B cell (primary cell): ENCODE data around the gene SLC30A2. TPM values are rescaled to one million over a fixed set of nuclear protein-coding genes. Genes with fewer than 3 reads are reported as not detected.

Source experiments
- ATAC-seq: fragments of 200-7000 bp; cut with Tn5 transposase; one replicate; pipeline ENCODE4 v1.10.0; 2021; ENCODE audit warnings: low read depth, mild to moderate bottlenecking, moderate number of reproducible peaks, moderate library complexity
- CTCF ChIA-PET: fragments of 350-600 bp; sonication (Branson Sonifier 250); formaldehyde crosslinking; loops from one replicate; lab custom pipeline; 2021; ENCODE audit warnings: antibody characterized with exemption, inconsistent platforms; lab: Charles Lee
- POLR2A ChIA-PET: fragments of 350-600 bp; sonication (Branson Sonifier 250); formaldehyde crosslinking; loops from one replicate; lab custom pipeline; 2021; ENCODE audit warnings: antibody characterized with exemption; lab: Charles Lee
- DNase-seq: peaks from one replicate; pipeline ENCODE4 v3.0.0; 2013
- H2AFZ ChIP-seq: 2 replicates; pipeline ENCODE4 v1.6.1; 2012; ENCODE audit warnings: mild to moderate bottlenecking, low read depth, low read length; ENCODE audit not compliant: insufficient read depth, poor library complexity, severe bottlenecking
- H3K27ac ChIP-seq, 2 donors: 1 replicate in 1 of 2; 2 replicates in 1 of 2; pipeline ENCODE4 v1.5.1; 2012 to 2013; ENCODE audit warnings: low read length in 2 of 2, mild to moderate bottlenecking in 2 of 2, moderate library complexity in 1 of 2
- H3K27me3 ChIP-seq, 4 experiments: fragments of 200-600 bp in 1 of 4; sonication (generic) in 1 of 4; replicated peaks in 1 of 4; 1 replicate in 2 of 4; 2 replicates in 2 of 4; pipeline versions ENCODE4 v1.6.1 to v1.7.0; 2013 to 2016; ENCODE audit warnings: low read length in 3 of 4, mild to moderate bottlenecking in 2 of 4, mixed read lengths in 1 of 4, moderate library complexity in 1 of 4; ENCODE audit not compliant: insufficient read depth in 4 of 4, control insufficient read depth in 3 of 4; ENCODE audit errors: control extremely low read depth in 1 of 4
- H3K36me3 ChIP-seq, 2 experiments: replicated peaks in 1 of 2; 1 replicate in 1 of 2; 2 replicates in 1 of 2; pipeline versions ENCODE4 v1.6.1 to v1.7.1; 2013; ENCODE audit warnings: low read length in 1 of 2; ENCODE audit not compliant: insufficient read depth in 2 of 2, control insufficient read depth in 1 of 2; ENCODE audit errors: control extremely low read depth in 1 of 2, extremely low read depth in 1 of 2
- H3K4me1 ChIP-seq, 2 donors: fragments of 200-600 bp in 1 of 2; sonication (generic) in 1 of 2; 1 replicate in 1 of 2; 2 replicates in 1 of 2; pipeline versions ENCODE4 v1.5.1 to v1.6.1; 2013 to 2017; ENCODE audit warnings: low read length in 2 of 2; ENCODE audit not compliant: control insufficient read depth in 2 of 2, insufficient read depth in 2 of 2
- H3K4me2 ChIP-seq: replicated peaks from 2 replicates; pipeline ENCODE3; 2012; ENCODE audit warnings: mild to moderate bottlenecking, low read depth, low read length; ENCODE audit not compliant: poor library complexity, severe bottlenecking
- H3K4me3 ChIP-seq, 5 experiments: fragments of 200-600 bp in 1 of 5; sonication (generic) in 1 of 5; 1 replicate in 3 of 5; 2 replicates in 2 of 5; pipeline versions ENCODE4 v1.5.1 to v1.7.0; 2011 to 2016; ENCODE audit warnings: low read length in 4 of 5, mild to moderate bottlenecking in 4 of 5, low read depth in 2 of 5, control low read depth in 1 of 5, moderate library complexity in 1 of 5; ENCODE audit not compliant: insufficient read depth in 1 of 5; ENCODE audit errors: control extremely low read depth in 1 of 5, extremely low read depth in 1 of 5
- H3K79me2 ChIP-seq: fragments of 200-600 bp; sonication (generic); one replicate; pipeline ENCODE4 v1.6.0; 2016; ENCODE audit warnings: low read length; ENCODE audit not compliant: control insufficient read depth, insufficient read depth
- H3K9ac ChIP-seq: fragments of 200-600 bp; sonication (generic); 2 replicates; pipeline ENCODE4 v1.6.1; 2017; ENCODE audit warnings: mild to moderate bottlenecking, low read length, moderate library complexity
- H3K9me3 ChIP-seq, 3 donors: one replicate each; pipeline versions ENCODE4 v1.6.1 to v1.7.1; 2013; ENCODE audit warnings: low read length in 2 of 3; ENCODE audit not compliant: control insufficient read depth in 2 of 3, insufficient read depth in 1 of 3; ENCODE audit errors: control extremely low read depth in 1 of 3
- H4K20me1 ChIP-seq: 2 replicates; pipeline ENCODE4 v1.6.0; 2012; ENCODE audit warnings: mild to moderate bottlenecking, low read length; ENCODE audit not compliant: insufficient read depth, control insufficient read depth, poor library complexity, severe bottlenecking
- H3K27ac Mint-ChIP-seq: one replicate; pipeline ENCODE4 v1.8.0; 2021; ENCODE audit warnings: mixed read lengths
- H3K27me3 Mint-ChIP-seq: one replicate; pipeline ENCODE4 v1.8.0; 2021; ENCODE audit warnings: mixed read lengths
- H3K4me1 Mint-ChIP-seq: one replicate; pipeline ENCODE4 v1.8.0; 2021; ENCODE audit warnings: mixed read lengths
- H3K4me3 Mint-ChIP-seq: one replicate; pipeline ENCODE4 v1.8.0; 2021; ENCODE audit warnings: mixed read lengths
- H3K9me3 Mint-ChIP-seq: one replicate; pipeline ENCODE4 v1.8.0; 2022; ENCODE audit warnings: mixed read lengths; ENCODE audit not compliant: insufficient read depth
- EZH2 ChIP-seq: IDR thresholded peaks from 2 replicates; pipeline ENCODE4 v1.6.1; 2012; ENCODE audit warnings: borderline replicate concordance, low read depth, mild to moderate bottlenecking, moderate library complexity, low read length; ENCODE audit not compliant: insufficient read depth, poor library complexity, severe bottlenecking
- WGBS: methylation state at CpG from one replicate; pipeline ENCODE4 v1.1.5; 2013; ENCODE audit warnings: missing lambda C conversion rate; ENCODE audit not compliant: insufficient coverage; 5-methylcytosine and 5-hydroxymethylcytosine counted together
- intact Hi-C: fragments of 100-400 bp; cut with micrococcal nuclease; formaldehyde crosslinking; loops from one replicate; pipeline ENCODE4 v1.10.0; 2022
- polyA plus RNA-seq: library from polyadenylated mRNA; depleted of rRNA; stranded (reverse); fragments of >200 nt; gene quantifications from 2 replicates; pipeline ENCODE4 v1.2.3, GENCODE V29; 2012
- total RNA-seq, 2 donors: library from RNA; stranded (reverse); fragments of 120-200 nt in 1 of 2; gene quantifications; 1 replicate in 1 of 2; 2 replicates in 1 of 2; pipeline versions ENCODE4 v1.2.3 to v1.2.4, GENCODE V29; 2013 to 2022
- TF ChIP-seq, protein P1 (sequence below): fragments of 200-600 bp; IDR thresholded peaks from one replicate; pipeline ENCODE4 v1.8.0; 2022; ENCODE audit warnings: antibody characterized with exemption, mild to moderate bottlenecking

Gene SLC30A2
- total and polyA plus RNA-seq, 2 donors (not counting 1 experiment from before 2014, with no cell fraction given) = not detected

GRCh38 chr1:25996966-25997827 lies 48.7 kb downstream of the SLC30A2 start:
- Histone ChIP-seq H3K9me3 (no peaks in the 10 kb centered on the region), H3K9ac (peak overlapping the region; percentile 91), H3K27me3 (no peaks in the 10 kb centered on the region), H3K4me1 (peaks cover 13 to 17% of the 10 kb centered on the region in 2 donors), H3K36me3 (no peaks in the 10 kb centered on the region), H3K4me3 (peak overlapping the region; percentile 65 to 90 (median 83)), H3K79me2 (peaks cover 28% of the 10 kb centered on the region), H2AFZ (peak overlapping the region; percentile 98), H3K4me2 (peak overlapping the region; percentile 93), H3K27ac (peak overlapping the region; percentile 77 to 91), H4K20me1 (no peaks in the 10 kb centered on the region)
- Mint-ChIP-seq H3K27ac (peak overlapping the region; percentile 93), H3K9me3 (no peaks in the 10 kb centered on the region), H3K4me1 (peaks cover 21% of the 10 kb centered on the region), H3K4me3 (peak overlapping the region; percentile 95), H3K27me3 (no peaks in the 10 kb centered on the region)
- ChIA-PET POLR2A (interaction anchor here (1.8 kb wide), 1 partner anchor 102 kb away, joined by 10 read pairs; no protein-coding TSS in a partner anchor), CTCF (interaction anchor here (0.6 to 9.9 kb wide), 15 partner anchors 8 to 548 kb away, joined by 3 to 210 read pairs (median 5); partner anchors contain the start of genes PAQR7 and STMN1)
- ATAC-seq (no peak), DNase-seq (no peak)
- TF ChIP-seq, protein P1, sequence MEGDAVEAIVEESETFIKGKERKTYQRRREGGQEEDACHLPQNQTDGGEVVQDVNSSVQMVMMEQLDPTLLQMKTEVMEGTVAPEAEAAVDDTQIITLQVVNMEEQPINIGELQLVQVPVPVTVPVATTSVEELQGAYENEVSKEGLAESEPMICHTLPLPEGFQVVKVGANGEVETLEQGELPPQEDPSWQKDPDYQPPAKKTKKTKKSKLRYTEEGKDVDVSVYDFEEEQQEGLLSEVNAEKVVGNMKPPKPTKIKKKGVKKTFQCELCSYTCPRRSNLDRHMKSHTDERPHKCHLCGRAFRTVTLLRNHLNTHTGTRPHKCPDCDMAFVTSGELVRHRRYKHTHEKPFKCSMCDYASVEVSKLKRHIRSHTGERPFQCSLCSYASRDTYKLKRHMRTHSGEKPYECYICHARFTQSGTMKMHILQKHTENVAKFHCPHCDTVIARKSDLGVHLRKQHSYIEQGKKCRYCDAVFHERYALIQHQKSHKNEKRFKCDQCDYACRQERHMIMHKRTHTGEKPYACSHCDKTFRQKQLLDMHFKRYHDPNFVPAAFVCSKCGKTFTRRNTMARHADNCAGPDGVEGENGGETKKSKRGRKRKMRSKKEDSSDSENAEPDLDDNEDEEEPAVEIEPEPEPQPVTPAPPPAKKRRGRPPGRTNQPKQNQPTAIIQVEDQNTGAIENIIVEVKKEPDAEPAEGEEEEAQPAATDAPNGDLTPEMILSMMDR = no peak
- TF ChIP-seq EZH2 = no peak
- intact Hi-C loops = no loop called here
- 3% methylated on average over 10 of the region's 13 CpGs for WGBS
